CD1c-positive myeloid dendritic cell (primary cell): Measurements from ENCODE around the gene PRDM15.

ENCODE experiments used
- DNase-seq: peaks from one replicate; pipeline ENCODE4 v3.0.0-alpha.2; 2016; ENCODE audit errors: extremely low spot score

PRDM15 gene

DNA sequence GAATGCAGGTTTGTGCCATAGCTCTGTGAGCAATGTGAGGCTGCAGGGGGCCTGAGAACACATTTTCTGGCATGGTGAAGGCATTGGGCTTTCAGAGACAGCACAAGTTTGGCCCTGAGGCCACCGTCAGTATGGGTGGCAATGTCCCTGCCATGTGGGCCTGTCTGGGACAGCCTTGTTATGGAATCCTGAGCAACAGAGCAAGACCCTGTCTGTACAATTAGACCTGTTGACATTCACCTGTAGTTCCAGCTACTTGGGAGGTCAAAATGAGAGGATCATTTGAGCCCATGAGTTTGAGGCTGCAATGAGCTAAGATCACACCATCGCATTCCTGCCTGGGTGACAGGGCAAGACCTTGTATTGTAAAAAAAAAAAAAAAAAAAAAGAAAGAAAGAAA is 35.6 kb downstream of the PRDM15 start:
- DNase-seq: no peak

DNA sequence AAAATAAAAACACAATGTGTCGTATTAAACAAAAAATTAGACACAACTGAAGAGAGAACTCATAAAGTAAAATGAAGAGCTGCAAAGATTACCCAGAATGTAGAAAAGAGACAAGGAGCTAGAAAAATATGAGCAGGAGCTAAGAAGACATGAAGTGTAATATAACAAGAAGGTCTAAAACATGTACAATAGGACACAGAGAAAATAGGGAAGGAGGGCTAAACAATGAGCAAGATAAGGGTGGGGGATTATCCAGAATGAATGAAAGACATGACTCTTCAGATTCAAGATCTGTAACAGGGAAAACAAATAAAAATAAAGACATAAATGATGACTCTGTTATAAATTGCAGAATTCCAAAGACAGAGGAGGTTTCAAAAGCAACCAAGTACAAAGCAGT is 38.3 kb downstream of the PRDM15 start:
- DNase-seq: no peak

DNA sequence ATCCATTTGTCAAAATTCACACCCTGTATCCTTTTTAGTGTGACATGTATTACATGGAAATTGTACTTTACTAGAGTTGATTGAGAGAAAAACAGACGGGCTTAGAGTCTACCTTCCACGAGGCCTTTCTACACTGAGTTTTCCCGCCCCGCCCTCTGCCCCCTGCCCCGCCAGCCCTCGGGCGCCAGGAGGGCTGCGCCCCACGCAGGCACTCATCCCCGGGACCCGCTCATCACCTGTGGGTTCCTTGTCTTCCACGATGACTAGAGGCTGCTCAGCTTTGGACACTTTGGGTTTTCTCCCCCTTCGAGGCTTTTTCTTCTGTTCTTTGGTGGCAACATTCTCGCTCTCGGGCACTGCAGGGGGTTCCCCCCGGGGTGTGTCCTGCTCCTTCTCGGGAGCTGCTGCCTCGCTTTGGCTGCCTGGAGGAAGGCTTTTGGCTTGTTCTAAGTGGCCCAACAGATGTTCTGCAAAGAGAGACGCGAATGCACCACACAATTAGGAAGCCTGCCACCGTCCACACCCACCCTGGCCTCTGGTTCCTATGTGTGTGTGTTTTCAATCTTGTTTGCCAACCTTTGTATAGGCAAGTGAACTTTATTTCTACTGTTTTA is 39.6 kb downstream of the PRDM15 start:
- DNase-seq: no peak

DNA sequence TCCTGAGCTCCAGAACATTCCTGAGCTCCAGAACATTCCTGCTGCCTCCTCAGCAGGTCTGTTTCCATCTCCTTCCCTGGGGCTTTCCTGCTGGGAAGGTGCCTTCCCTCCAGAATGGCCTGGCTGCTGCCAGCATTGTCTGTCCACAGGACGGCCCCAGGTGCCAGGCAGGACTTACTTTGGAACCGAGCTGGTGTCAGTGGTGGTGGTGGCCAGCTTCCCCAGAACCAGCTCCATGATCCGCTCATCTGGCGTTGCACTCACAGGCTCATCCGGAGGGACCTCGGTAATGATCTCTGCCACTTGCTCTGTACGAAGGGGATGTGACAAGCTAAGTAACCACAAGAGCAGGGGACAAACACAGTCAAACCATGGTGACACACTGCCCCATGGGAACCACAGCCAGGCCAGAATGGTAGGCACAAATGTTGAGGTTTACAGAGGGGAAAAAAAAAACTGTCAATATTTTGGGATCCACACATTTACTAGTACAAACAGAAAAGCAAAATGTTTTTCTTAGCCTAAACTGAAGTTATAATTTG is 41.3 kb downstream of the PRDM15 start:
- no peak for DNase-seq

DNA sequence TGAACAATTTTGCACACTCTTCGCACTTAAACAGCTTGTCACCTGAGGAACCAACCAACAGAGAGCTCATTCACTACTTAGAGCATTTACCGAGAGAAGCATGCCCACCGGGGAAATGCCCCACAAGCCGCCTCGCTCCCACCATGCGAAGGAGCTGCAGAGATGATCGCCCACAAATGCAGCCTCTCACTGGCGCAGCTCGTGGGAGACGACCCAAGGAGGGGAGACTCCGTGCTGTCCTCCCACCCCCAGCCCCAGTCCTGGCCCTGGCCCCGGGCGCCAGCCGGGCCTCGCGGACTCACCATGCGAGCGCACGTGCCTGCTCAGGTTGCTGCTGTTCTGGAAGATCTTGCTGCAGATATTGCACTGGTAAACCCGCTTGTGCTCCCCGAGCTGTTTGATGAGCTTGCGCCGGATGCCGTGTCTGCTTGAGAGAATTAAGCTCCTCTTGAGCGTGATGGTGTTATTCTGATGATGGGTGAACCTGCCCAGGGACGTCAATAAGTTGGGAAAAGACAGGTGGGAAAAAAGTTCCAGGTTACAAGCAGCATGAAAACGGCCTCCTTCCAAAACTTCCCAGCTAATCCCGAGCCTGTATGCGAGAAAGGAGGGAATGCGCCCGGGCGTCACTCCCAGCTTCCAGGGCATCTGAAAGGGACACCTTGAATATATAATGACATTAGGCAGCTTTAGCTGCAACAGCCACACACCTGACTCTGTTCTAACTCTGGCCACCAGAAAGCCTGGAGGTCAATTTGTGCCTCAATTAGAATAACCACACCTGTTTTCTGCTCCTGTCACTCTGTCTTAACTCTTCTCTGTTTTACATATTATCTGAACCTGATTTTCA is 42.8 kb downstream of the PRDM15 start:
- DNase-seq: no peak

DNA sequence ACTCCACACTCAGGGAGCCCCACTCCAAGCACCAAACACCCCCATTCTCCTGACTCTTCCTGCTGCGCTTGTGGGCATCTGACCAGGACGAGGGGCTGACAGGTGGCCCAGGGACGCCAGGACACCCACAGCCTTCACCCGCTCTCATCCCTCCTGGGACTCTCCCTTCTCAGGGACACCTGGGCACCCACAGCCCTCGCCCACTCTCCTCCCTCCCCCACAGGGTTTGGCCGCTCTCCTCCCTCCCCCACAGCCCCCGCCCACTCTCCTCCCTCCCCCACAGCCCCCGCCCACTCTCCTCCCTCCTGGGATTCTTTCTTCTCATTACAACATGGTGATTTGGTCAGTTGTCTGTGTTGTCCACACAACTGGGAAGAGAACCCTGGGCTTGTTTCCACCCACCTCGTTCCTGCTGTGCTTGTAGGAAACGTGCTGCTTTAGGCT is 43.4 kb downstream of the PRDM15 start:
- DNase-seq: no peak

DNA sequence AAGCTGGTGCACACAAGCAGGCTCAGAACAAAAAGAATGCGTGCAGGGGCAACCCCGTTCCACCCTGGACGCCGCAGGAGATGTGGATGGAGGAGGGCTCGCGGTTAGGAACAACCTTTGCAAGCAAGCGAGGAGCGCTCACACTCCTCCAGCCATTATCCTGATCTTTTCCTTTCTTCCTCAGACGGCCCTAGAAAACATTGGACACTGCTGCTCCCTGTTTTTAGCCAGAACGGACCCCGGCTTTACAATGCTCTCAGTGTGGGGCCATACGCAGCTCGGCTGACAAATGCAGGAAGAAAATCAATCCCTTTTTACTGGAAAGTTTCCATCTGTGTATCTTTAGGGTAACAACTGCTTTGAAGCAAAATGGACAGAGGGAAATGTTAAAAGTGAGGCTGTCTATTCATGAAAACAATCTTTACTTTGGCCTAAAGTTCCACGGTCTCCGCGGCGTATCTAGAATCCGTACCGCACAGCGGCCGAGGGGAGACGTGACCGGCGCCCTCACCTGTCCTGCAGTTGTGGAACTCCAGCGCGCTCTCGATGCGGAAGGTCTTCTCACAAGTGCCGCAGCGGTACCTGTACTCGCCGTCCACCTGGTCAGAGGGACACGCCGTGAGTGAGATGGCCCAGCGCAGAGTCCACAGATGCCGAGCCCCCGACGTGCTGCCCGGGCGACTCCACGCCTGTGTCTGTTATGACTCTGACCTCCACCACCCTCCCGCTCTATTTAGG is 44.0 kb downstream of the PRDM15 start:
- DNase-seq: no peak

DNA sequence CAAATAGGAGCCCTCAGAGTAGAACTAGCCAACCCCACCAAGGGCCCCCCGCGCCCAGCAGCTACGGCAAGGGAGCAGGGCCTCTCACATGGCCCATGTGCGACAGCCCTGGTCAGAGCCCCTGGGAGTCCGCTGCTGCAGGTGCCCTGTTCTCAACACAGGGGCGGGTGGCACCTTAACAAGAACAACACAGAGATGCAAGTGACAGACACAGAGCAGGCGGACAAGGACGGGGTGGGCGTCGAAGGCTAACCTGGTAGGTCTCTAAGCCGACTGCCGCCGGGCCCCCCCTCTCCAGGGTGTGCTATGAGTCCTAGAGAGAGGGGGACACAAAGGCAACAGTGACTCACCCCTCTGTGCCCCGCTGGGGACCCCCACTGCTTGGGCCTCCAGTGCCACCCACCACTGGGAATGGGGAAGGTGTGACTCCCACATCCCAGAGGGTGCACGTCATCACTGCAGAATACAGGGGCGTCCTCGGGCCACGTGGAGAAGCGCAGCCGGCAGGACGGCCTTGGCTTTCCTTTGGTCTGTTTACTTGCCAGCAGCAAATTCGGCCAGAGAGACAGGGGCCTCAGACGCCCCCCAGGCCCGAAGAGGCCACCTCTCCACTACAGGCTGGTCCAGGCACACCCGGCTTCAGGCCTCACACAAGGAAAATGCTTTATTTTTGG is 44.8 kb downstream of the PRDM15 start:
- DNase-seq: no peak

DNA sequence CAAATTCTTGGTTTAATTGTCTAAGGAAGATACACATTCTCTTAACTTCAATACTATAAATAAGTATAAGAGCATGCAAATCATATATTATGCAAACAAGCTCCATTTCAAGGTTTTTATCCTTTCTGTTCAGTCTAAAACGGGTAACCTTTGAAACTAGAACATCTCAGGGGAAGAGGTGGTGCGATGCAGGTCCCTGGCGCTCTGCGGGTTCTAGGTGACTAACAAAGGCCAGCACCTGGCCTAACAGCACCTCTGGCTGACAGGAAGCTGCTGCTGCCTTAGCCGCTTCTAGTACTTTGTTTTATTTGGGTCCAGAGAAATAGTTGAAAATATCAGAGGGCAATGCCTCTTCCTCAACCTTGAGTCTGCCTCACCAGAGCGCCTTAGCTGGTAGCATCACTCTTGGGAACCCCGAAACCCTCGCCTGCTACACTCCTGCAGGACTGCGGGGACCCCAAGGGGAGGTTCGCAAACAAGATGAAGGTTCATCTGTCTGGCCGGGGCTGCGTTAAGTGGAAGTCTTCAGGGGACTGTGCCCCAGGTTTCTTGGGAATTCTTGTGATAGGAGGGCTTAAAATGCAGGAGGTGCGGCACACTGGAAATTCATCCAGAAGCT is 45.5 kb downstream of the PRDM15 start:
- no peak for DNase-seq

DNA sequence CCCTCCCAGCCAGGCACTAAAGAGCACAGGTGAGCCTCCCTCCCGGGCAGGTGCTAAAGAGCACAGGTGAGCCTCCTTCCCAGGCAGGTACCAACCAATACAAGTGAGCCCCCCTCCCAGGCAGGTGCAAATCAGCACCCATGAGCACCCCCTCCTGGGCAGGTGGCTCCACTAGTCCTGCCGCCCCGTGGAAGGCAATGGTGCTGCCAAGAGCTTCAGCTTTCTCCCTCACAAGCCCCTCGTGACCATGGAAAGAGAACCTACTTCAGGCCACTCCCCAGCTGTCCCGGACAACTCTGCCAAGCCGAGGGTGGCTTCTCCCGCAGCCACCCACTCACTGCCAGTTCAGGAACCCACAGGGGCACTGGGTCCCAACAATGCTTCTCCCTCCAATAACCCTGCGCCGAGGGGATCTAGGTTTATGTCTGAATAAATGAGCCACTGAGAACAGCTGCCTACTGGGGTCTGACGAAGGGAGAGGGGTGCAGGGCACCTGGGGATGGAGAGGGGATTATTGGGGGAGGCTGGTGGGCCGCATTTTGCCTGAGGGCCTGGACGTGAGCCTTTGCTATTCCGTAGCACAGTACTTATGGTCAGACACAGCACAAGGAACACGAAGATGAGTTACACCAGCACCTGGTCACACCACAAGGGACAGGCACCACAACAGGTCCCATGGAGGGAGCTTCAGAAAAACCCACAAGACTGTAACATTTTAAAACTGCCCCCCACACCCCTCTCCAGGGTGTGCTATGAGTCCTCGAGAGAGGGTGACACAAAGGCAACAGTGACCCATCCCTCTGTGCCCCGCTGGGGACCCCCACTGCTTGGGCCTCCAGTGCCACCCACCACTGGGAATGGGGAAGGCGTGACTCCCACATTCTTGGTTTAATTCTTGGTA is 46.3 kb downstream of the PRDM15 start:
- no peak for DNase-seq

DNA sequence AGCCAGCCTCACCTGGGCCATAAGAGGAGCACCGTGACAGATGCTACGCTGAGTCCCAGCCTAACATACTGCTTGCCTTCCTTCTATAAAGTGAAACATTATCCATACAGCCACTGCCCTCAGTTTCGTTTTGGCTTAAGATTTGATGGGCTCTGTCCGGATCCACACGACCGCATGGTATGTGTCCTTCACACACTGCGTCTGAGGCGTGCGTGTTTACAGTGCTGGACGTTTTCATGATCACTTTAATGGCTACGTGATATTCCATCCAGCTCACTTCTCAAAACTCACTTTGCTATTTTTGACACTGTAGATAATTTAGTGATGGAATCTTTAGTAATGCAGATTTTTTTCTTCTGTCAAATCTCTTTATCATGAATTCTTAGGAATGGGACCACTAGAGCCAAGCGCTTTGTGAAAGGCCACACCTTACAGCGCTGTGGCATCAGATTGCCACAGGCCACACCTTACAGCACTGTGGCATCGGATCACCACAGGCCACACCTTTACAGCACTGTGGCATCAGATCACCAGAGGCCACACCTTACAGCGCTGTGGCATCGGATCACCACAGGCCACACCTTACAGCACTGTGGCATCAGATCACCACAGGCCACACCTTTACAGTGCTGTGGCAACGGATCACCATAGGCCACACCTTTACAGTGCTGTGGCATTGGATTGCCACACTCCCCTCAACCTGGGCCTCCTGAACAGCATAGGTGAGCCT is 47.1 kb downstream of the PRDM15 start:
- no peak for DNase-seq

DNA sequence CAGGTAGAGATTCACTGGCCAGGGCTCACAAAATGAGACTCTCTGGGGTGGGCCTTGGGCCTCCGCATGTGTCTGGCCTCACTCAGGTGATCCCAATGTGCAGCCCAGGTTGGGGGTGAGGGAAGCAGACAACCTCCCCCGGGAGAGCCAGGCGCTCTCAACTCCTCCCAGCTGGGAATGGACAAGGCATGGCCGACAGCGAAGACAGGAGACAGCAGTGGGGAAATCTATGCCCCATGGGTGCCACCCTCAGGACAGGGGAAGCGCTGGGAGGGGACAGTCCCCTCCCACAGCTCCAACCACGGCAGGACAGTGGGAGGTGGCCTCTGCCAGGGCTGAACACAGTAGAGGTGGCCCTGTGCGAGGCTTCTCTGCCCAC is 47.7 kb downstream of the PRDM15 start:
- DNase-seq: no peak

DNA sequence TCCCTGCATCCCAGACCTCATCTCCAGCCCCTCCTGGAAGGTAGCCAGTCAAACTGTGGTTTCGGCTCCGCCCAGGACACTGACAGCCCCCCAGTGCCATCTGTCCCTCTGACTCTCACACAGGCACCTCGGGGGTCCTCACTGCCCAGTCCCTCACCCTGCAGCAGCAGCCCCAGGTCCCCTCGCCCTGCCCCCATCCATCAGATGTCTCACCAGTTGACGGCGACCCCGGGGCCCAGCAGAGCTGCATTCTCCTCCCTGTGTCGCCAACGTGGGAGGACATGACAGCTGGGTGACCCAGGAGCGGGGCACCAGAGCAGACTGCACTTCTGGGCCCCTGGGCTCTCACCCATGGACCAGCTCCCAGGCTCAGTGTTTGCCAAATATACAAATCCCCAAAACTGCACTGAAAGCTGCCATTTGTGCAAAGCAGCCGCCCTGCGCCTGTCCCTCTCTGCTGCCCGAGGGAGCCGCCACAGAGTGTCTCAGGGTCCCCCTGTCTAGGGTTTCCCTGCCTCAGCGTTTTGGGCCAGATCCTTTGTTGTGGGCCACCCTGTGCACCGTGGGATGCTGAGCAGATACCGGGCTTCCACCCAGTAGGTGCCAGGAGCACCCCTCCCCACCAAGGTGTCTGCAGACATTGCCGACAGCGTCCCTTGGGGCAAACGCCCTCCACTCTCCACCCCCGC is 48.2 kb downstream of the PRDM15 start:
- no peak for DNase-seq

DNA sequence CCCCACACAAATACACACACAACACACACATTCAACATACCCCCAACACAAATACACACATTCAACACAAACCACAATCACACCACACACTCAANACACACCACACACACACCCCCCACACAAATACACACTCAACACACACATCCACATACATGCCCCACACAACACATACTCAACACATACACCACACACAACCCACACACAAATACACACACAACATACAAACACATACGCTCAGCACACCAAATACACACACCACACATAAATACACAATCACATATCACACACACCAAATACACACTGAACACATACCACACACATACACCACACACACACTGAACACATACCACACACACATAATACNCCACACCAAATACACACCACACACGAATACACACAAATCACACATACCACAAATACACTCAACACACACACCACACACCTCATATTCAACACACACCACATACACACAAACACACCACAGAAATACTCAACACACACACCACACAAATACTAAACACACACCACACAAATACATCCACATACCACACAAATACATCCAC is 48.9 kb downstream of the PRDM15 start:
- DNase-seq: no peak

DNA sequence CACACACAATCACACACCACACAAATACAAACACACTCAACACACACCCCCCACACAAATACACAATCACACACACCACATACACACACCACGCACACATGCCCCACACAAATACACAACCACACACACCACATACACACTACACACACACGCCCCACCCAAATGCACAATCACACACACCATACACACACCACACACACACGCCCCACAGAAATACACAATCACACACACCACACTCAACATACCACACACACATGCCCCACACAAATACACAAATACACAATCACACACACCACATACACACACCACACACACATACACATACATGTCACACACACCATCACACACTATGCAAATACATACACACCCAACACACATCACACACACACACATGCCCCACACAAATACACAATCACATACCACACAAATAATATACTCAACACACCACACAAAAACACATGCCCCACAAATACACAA is 50.2 kb downstream of the PRDM15 start:
- DNase-seq: no peak

DNA sequence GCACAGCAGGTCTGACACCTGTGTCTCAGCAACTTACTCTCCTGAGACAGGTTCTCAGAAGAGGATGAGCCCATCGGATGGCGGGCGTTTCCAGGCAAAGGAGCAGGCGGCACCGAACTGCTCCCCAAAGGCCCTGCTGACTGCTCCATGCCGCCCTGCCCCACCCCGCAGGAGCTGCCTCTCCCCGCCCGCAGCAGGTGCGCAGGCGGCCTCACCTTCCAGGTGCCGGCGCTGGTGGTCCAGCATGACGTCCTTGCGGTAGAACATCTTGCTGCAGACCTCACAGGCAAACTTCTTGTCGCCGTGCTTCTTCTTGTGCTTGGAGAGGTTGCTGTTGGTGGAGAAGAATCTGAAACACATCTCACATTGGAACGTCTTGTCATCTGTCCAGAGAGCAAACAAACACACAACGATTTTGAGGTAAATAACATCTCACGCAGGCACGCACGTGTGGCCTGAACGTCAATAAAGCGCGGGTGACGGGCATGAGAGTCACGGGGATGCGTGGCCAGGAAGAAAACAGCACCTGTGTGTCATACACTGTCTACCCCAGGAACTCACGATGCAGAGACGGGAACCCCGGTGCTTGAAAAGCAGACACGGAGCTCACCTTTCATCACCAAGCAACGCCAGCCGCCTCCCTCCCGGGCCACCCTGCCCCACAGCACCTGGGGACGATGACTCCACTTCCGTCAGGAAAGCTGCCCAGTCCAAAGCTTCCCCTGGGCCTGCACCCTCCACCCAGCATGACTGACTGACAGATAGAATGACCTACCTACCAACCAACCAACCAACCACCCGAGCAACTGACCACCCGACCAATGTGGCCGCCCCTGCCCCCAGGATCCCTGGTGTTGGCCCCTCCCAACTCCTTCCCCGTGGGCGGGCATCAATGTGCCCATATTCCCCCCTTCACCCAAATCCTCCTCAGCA is 50.9 kb downstream of the PRDM15 start:
- DNase-seq: no peak

DNA sequence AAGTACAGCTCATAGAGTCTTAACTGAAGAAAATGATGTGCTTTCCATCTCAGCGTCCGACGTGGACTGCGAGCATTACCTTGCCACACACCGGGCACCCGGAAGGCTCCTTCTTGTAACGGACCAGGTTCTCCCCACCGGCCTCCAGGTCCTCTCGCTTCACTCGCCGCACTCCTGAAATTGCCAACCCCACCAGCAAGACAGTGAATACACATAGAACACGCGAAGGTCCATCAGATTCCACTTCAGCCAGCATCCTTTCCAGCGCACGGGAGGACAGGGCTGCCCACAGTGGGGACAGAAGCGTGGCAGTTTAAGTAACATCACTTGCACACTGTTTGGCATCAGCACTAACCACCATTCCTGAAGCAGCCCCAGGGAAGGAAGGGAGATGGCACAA is 53.3 kb downstream of the PRDM15 start:
- no peak for DNase-seq

DNA sequence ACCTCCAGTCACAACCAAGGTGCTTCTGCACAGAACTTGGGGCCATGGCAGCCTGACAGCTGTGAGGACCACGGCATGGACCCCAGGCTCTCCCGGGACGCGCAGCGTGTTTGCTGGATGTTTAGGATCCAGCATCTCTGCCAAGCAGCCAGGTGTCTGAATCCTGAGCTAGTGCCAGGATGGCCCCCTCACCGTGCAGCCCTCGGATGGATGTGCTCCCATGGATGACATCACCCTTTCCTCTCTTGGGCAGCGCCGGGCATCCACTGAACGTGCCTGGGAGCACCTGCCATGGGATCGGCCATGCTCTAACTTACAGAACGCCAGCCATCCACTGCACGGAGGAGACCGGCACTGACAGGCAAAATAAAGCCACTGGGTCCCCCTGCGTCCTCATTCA is 53.9 kb downstream of the PRDM15 start:
- no peak for DNase-seq
